Measurements from ENCODE around the gene SH3BP1.
A peak's percentile ranks its signal among the peaks of the same experiment; 100 is the strongest.

SH3BP1 gene

DNA sequence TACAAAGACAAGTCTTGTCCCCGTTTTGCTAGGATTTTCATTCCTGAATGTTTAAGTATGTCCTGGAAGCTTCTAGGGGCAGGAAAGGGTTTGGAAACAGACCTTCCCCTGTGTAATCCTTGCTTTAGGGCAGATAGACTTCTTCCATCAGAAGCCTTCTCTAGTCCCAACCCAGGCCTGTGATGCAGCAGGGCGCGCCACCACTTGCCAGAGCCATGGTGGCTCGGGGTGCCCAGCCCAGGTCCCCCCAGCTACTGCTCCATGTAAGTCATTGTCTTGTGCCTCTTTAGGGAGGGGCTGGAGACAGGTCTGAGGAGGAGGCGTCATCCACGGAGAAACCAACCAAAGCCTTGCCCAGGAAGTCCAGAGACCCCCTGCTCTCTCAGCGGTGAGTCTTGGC is 50.9 kb downstream of the SH3BP1 start:
- TF ChIP-seq FOXM1 (IDR thresholded peaks at IDR 0.05; ENCODE audit: borderline replicate concordance, low read depth) (no peak), YY1 (IDR thresholded peaks at IDR 0.05; ENCODE audit: low read depth) (no peak), EGR1 (IDR thresholded peaks at IDR 0.05) (no peak), CEBPB (IDR thresholded peaks at IDR 0.05) (no peak), RAD21 (IDR thresholded peaks at IDR 0.05; ENCODE audit: low read depth) (no peak), REST (IDR thresholded peaks at IDR 0.05; ENCODE audit: low read depth) (no peak), ZBTB7A (IDR thresholded peaks at IDR 0.05; ENCODE audit: low read depth) (no peak), EP300 (IDR thresholded peaks at IDR 0.05; ENCODE audit: borderline replicate concordance) (no peak)
- TF ChIP-seq, protein P1, sequence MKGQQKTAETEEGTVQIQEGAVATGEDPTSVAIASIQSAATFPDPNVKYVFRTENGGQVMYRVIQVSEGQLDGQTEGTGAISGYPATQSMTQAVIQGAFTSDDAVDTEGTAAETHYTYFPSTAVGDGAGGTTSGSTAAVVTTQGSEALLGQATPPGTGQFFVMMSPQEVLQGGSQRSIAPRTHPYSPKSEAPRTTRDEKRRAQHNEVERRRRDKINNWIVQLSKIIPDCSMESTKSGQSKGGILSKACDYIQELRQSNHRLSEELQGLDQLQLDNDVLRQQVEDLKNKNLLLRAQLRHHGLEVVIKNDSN (IDR thresholded peaks at IDR 0.05) = no peak
- TF ChIP-seq, protein P2, sequence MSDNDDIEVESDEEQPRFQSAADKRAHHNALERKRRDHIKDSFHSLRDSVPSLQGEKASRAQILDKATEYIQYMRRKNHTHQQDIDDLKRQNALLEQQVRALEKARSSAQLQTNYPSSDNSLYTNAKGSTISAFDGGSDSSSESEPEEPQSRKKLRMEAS (IDR thresholded peaks at IDR 0.05) = no peak

DNA sequence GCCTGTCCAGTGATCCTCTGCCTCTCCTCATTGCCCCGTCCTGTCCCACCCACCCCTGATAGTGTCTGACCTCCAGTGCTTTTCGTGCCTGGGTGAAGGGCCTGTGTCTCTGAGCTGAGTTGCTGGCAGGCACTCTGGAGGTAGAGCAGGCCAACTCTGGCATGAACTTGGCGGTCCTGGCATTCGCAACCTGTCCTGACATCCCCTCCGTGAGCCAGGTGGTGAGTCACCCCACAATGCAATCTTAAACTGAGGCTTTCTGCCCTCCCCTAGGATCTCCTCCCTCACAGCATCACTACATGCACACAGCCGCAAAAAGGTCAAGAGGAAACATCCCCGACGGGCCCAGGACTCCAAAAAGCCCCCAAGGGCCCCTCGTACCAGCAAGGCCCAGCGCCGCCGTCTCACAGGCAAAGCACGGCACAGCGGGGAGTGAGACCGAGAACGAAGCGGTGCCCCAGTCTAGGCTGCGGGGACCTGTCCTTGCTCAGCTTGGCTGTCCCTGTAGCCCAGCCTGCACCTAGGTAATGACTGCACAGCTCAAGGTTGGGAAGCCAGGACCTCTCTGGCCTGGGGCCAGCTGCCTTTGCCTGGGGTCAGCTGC is 51.5 kb downstream of the SH3BP1 start:
- no peak for TF ChIP-seq TAF1 (IDR thresholded peaks at IDR 0.05; ENCODE audit: low read depth)
- TF ChIP-seq EP300 (IDR thresholded peaks at IDR 0.05; ENCODE audit: borderline replicate concordance) = no peak
- no peak for TF ChIP-seq REST (IDR thresholded peaks at IDR 0.05; ENCODE audit: low read depth)
- TF ChIP-seq CEBPB (IDR thresholded peaks at IDR 0.05) = no peak
- TF ChIP-seq YY1 (IDR thresholded peaks at IDR 0.05; ENCODE audit: low read depth) = no peak
- TF ChIP-seq, protein P1 (IDR thresholded peaks at IDR 0.05) = no peak
- no peak for TF ChIP-seq RAD21 (IDR thresholded peaks at IDR 0.05; ENCODE audit: low read depth)
- no peak for TF ChIP-seq EGR1 (IDR thresholded peaks at IDR 0.05)

DNA sequence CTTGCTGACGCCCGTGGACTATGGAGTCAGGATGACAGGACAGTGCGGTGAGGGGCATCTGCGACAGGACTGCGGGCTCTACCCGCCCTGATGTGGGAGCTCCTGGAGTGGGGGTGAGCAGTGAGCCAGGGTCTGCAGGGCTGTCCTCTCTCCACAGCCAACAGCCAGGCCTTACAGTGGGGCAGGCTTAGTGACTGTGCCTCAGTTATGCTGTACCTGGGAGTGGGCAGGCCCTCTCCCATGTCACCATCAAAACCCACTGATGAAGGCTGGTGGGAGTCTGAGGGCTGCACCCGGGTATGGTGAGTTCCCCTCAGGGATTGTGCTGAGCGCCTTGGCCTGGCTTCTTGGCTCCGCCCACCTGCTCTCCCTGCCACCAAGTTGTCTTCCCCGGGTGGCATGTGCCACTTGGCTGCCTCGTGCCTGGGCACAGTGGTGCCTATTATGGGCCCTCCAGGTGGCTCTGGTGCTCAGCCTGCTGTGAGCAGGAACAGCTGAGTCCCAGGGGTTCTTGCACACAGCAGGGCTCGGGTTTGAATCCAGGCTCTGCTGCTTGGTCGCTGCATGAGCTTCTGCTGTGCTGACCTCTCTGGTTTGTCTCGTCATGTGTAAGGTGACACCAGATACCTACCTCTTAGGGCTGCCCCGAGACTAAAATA is 53.3 kb downstream of the SH3BP1 start:
- TF ChIP-seq, protein P2 (IDR thresholded peaks at IDR 0.05) = no peak
- TF ChIP-seq FOXM1 (IDR thresholded peaks at IDR 0.05; ENCODE audit: borderline replicate concordance, low read depth) = no peak
- TF ChIP-seq ZBTB7A (IDR thresholded peaks at IDR 0.05; ENCODE audit: low read depth) = no peak
- TF ChIP-seq TAF1 (IDR thresholded peaks at IDR 0.05; ENCODE audit: low read depth) = no peak
- no peak for TF ChIP-seq CREB1 (IDR thresholded peaks at IDR 0.05; ENCODE audit: low read depth)
- no peak for TF ChIP-seq TEAD4 (IDR thresholded peaks at IDR 0.05)
- TF ChIP-seq EP300 (IDR thresholded peaks at IDR 0.05; ENCODE audit: borderline replicate concordance) = no peak
- no peak for TF ChIP-seq YY1 (IDR thresholded peaks at IDR 0.05; ENCODE audit: low read depth)
- no peak for TF ChIP-seq TCF12 (IDR thresholded peaks at IDR 0.05; ENCODE audit: low read depth)
- TF ChIP-seq NFIC (IDR thresholded peaks at IDR 0.05) = no peak
- TF ChIP-seq RAD21 (IDR thresholded peaks at IDR 0.05; ENCODE audit: low read depth) = no peak

DNA sequence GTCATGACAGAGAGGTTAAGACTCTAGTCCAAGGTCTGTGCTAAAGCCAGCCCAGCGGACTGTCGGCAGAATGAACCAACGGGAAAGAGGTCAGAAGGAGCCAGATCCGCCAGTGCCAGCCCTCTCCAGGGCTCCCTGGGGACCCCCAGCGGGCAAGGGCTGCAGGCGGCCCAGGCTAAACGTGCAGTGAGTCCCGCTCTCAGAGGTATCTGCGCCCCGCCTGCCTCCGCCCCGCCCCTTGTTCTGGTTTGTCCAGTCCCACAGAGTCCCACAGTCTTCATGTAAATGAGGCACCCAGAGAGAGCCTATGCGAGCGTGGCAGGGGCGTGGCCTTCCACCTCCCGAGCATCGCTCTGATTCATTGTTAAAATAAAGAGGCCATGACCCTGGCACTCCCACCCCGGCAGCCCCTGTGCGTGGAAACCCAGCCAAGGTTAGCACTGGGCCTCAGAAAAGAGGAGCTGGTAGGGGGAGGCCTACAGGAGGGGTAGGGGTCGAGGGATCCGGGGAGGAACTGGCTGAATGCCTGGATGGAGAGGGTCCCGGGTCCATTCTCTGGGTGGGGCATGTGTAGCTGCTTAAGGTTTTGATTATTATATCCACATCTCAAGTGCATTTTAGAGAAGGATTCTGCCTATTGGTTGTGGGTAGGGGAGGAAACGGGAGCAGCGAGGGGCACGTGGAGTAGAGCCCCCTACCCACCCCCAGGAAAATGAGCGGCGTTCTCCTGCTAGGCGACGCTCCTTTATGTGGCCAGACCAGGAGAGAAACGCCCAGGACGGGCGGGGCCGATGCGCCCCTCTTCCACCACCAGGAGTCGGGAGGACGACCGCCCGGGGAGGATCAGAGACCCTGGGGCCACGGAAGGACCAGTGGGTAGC is 57.4 kb downstream of the SH3BP1 start, which contains the start of gene TRIOBP:
TRIOBP (plus strand) TSS at position 392 of the 881 bp plus-strand sequence. CDS start 4,318 bp downstream, outside the sequence.
- peak; percentile 37 for TF ChIP-seq RAD21 (IDR thresholded peaks at IDR 0.05; ENCODE audit: low read depth)
- no peak for TF ChIP-seq REST (IDR thresholded peaks at IDR 0.05; ENCODE audit: low read depth)
- TF ChIP-seq TCF12 (IDR thresholded peaks at IDR 0.05; ENCODE audit: low read depth) = no peak
- no peak for TF ChIP-seq EGR1 (IDR thresholded peaks at IDR 0.05)
- no peak for TF ChIP-seq EP300 (IDR thresholded peaks at IDR 0.05; ENCODE audit: borderline replicate concordance)
- TF ChIP-seq ZBTB7A (IDR thresholded peaks at IDR 0.05; ENCODE audit: low read depth) = peak; percentile 96
- no peak for TF ChIP-seq YY1 (IDR thresholded peaks at IDR 0.05; ENCODE audit: low read depth)
- no peak for TF ChIP-seq CREB1 (IDR thresholded peaks at IDR 0.05; ENCODE audit: low read depth)
- TF ChIP-seq, protein P1 (IDR thresholded peaks at IDR 0.05) = no peak
- TF ChIP-seq TAF1 (IDR thresholded peaks at IDR 0.05; ENCODE audit: low read depth) = no peak
- TF ChIP-seq, protein P2 (IDR thresholded peaks at IDR 0.05) = peak; percentile 6; the same call in 1 of the 2 replicates
- TF ChIP-seq TEAD4 (IDR thresholded peaks at IDR 0.05) = peak; percentile 7; the same call in 1 of the 2 replicates
- no peak for TF ChIP-seq FOXM1 (IDR thresholded peaks at IDR 0.05; ENCODE audit: borderline replicate concordance, low read depth)
- TF ChIP-seq NFIC (IDR thresholded peaks at IDR 0.05) = no peak
- no peak for TF ChIP-seq CEBPB (IDR thresholded peaks at IDR 0.05)

Measured in Ishikawa (cell line).